Ramos (cell line): ENCODE data around the gene CAMK1D.

Experiments used
- in situ Hi-C: fragments of 300-500 bp; cut with MboI; formaldehyde crosslinking; loops from one replicate; pipeline ENCODE4 v1.14.3; 2022; ENCODE audit warnings: low sequenced_read_pairs; ENCODE audit not compliant: unreplicated experiment

CAMK1D gene

DNA sequence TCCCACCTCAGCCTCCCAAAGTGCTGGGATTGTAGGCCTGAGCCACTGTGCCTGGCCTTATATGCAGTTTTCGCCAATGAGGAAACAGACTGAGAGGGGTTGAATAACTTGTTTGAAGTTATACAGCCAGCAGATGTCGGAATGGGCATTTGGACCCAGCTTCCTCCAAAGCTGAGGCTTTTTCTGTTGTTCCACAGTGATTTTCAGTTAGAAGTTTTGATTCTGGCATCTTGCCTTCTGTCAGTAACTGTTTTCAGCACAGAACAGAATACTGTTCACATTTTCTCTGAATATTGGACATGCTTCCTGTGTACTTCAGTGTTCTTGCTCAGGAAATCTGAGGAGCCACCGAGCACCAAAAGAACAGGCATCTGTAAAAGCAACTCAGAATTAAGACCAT, 287.2 kb downstream of the CAMK1D start:
- in situ Hi-C loops: no loop called here

- in situ Hi-C loops: no loop called here
Measured at GRCh38 chr10:12637649-12638048, 288.3 kb downstream of the CAMK1D start.

GRCh38 chr10:12638103-12638502, 288.8 kb downstream of the CAMK1D start:
- in situ Hi-C loops: no loop called here

DNA sequence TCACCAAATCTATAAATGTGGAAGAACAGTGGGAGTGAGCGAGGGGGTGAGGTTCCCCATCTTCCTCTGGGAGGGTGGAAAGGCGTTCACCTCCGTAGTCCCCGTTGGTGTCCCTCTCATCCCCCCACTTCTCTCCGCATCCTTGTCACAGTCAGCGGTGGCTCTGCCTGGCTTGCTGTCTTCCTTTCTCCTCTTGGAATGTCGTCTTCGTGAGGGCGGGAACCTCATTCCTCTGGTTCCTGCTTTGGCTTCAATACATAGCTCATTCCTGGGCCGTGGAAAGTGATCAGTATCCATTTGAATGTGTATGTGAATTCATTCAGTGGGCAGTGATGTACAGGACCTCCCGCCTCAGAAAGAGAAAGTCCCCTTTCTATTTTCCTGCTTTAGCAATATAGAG, 289.4 kb downstream of the CAMK1D start:
- in situ Hi-C loops: no loop called here

DNA sequence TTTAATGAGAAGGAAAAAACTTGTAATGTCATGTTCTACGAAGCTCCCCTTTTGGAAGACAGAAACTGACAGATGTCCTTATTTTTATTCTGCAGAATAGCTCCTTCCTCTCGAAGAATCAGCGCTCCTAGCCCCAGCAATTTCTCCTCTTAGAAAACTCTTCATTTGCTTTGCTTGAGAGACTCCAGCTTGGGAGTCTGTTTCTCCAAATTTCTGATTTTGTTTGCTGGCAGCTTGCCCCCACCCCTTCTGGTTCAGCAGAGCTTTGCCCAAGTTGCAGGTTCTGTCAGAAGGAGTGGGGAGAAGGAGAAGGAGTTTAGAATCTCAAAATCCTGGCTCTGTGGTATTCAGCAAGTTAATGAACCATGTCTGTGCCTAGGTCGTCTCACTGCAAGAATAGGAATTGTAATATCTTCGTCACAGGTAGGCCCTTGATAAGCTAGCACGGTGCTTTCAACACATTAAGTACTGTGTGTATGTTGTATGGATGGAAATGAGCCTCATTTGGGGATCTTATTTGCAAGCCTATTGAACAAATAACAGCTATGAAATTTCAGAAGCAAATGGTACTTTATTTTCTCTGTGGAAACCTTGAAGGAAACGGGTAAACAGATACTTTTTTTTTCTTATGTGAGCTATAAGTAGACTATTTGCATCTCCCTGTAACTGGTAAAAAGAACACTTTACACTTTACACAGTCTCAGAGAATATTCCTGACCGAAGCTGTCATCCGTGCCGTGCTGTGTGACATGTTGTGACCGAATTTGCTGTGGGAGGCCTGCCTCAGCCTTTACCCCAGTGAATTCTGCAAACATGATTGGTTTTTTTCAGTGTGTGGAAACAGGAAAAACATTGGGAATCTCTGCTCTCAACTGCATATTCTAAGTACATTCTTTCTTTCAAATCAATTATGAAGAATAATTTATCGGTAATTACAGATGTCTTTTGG, 290.9 kb downstream of the CAMK1D start:
- in situ Hi-C loops: no loop called here

GRCh38 chr10:12642036-12642435, 292.7 kb downstream of the CAMK1D start:
- in situ Hi-C loops: no loop called here

DNA sequence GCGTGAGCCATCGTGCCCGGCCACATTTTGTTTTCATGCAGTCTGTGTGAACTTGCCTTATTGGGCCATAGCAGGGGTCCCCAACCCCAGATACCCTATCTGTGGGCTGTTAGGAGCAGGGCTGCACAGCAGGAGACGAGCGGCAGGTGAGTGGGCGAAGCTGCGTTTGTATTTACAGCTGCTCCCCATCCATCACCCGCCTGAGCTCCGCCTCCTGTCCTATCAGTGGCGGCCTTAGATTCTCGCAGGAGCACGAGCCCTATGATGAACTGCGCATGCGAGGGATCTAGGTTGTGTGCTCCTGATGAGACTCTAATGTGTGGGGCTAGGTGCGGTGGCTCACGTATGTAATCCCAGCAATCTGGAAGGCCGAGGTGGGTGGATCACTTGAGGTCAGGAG, 293.9 kb downstream of the CAMK1D start:
- in situ Hi-C loops: no loop called here

- in situ Hi-C loops: no loop called here
Measured at GRCh38 chr10:12644380-12645144, 295.2 kb downstream of the CAMK1D start.

- in situ Hi-C loops: no loop called here
Measured at GRCh38 chr10:12645449-12645848, 296.1 kb downstream of the CAMK1D start.

DNA sequence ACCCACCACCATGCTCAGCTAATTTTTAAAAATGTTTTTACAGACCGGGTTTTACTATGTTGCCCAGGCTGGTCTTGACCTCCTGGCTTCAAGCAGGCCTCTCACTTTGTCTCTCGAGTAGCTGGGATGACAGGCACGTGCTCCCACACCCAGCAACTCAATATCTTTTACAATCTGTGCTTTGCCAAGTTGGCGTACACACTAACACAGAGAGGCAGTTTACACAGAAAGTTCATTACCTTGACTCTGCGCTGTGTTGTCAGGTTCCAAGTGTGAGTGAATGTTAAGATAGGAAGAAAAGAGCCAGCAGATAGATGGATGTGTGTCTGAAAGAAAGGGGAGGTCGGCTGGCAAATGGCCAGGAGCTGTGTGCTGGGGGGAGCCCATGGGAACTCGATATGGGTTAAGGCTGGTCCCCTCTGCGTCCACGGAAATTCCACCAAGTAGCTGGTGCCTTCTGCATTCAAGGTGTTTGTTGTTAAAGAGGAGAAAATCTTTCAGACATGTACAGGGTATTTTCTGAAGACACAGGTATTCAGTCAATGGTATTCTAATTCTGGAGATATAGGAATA, 299.8 kb downstream of the CAMK1D start:
- in situ Hi-C loops: no loop called here

GRCh38 chr10:12650122-12650521, 300.8 kb downstream of the CAMK1D start:
- in situ Hi-C loops: no loop called here

GRCh38 chr10:12650538-12651298, 301.4 kb downstream of the CAMK1D start:
- in situ Hi-C loops: no loop called here

DNA sequence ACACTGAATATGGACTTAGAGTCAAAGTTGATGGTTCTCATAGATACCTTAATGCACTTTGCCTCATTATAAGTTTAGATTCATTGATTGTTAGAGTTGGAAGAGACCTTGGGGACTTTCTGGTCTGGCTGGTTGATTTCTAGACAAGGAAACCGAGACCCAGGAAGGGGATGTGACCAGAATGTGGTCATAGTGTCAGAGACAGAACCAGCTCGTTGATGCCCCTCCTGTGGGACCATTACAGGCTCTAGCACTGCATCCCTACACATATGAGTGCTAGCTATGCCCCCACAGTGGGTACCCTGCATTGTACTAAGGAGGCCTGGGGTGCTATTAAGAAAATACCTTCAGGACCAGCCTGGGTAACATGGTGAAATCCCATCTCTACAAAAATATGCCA, 306.6 kb downstream of the CAMK1D start:
- in situ Hi-C loops: loop anchor here (5.0 kb wide), 1 partner anchor 394 kb away; no protein-coding TSS in a partner anchor

- in situ Hi-C loops: loop anchor here (5.0 kb wide), 1 partner anchor 394 kb away; no protein-coding TSS in a partner anchor
Measured at GRCh38 chr10:12656518-12657142, 307.3 kb downstream of the CAMK1D start.

- in situ Hi-C loops: loop anchor here (5.0 kb wide), 1 partner anchor 395 kb away; no protein-coding TSS in a partner anchor
Measured at GRCh38 chr10:12657489-12657888, 308.1 kb downstream of the CAMK1D start.

DNA sequence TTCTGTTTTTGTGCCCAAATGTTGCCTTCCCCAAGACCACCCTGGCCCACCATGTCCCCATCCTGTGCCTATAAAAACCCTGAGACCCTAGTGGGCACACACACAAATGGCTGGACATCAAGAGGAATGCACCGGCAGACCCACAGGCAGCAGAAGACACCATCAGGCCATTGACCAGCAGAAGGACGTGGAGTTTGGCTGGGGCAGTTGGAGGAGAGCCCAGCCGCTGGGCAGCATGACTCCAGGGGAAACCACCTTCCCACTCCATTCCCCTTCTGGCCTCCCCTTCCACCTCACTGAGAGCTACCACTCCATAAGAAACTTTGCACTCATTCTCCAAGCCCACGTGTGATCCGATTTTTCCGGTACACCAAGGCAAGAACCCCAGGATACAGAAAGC, 309.2 kb downstream of the CAMK1D start:
- in situ Hi-C loops: loop anchor here (5.0 kb wide), 1 partner anchor 396 kb away; no protein-coding TSS in a partner anchor

GRCh38 chr10:12659706-12660105, 310.4 kb downstream of the CAMK1D start:
- in situ Hi-C loops: loop anchor here (5.0 kb wide), 1 partner anchor 397 kb away; no protein-coding TSS in a partner anchor

DNA sequence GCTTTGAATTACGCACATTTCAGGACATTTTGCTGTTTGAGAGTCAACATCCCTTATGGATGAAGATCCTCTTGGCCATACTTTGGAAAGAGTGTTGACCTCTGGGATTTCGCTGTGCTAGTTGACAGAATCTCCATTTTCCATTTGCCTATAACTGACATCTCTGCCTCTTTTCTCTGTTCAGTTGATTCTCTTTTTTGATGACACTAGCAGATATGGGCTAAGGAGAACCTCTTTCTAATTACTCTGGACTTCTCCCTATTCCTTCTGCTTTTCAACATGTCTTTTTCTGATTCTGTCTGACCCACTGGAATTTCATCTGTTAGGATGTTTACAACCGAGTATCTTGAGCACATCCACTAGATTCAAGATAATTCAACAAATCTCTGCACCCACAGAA, 311.5 kb downstream of the CAMK1D start:
- in situ Hi-C loops: no loop called here

- in situ Hi-C loops: no loop called here
Measured at GRCh38 chr10:12661671-12662070, 312.3 kb downstream of the CAMK1D start.
